IMR-90 (cell line): Measurements from ENCODE around the gene ASIC2. TPM values are rescaled to one million over a fixed set of nuclear protein-coding genes. Genes with fewer than 3 reads are reported as not detected.

Experiments used
- ATAC-seq: fragments of 200-7000 bp; cut with Tn5 transposase; 2 replicates; pipeline ENCODE4 v1.9.1; 2020; ENCODE audit warnings: low read depth, mild to moderate bottlenecking, moderate library complexity
- BruUV-seq: library from RNA; stranded (reverse); fragments of 400-500 nt; replicated peaks from 2 replicates; lab custom pipeline; 2021; lab: Mats Ljungman, UMichigan
- CTCF ChIA-PET: fragments of 300-600 bp; formaldehyde crosslinking; extraction: SDS; loops from one replicate; lab custom pipeline; 2021; ENCODE audit warnings: antibody characterized with exemption; lab: Yijun Ruan, JAX
- POLR2A ChIA-PET: fragments of 300-600 bp; sonication (Branson Sonifier 250); formaldehyde crosslinking; loops from one replicate; lab custom pipeline; 2022; ENCODE audit warnings: antibody characterized with exemption; ENCODE audit not compliant: unreplicated experiment; lab: Charles Lee
- DNase-seq: peaks from one replicate; pipeline ENCODE4 v3.0.0; 2013
- H2AFZ ChIP-seq: replicated peaks from 2 replicates; pipeline ENCODE3; 2013; ENCODE audit warnings: low read length, mild to moderate bottlenecking; ENCODE audit not compliant: poor library complexity
- H2AK5ac ChIP-seq: 2 replicates; pipeline ENCODE4 v1.6.1; 2013; ENCODE audit warnings: low read depth, low read length, inconsistent platforms
- H2AK9ac ChIP-seq: replicated peaks from 2 replicates; pipeline ENCODE3; 2013; ENCODE audit warnings: mild to moderate bottlenecking, low read depth, low read length, moderate library complexity; ENCODE audit not compliant: poor library complexity
- H2BK120ac ChIP-seq: 2 replicates; pipeline ENCODE4 v1.6.1; 2013; ENCODE audit warnings: low read depth, low read length, inconsistent platforms
- H2BK15ac ChIP-seq: 3 replicates; pipeline ENCODE4 v1.6.1; 2013; ENCODE audit warnings: low read depth, low read length, inconsistent platforms
- H2BK20ac ChIP-seq: 2 replicates; pipeline ENCODE4 v1.6.1; 2013; ENCODE audit warnings: low read depth, mild to moderate bottlenecking, inconsistent platforms, low read length, moderate library complexity
- H2BK5ac ChIP-seq: 2 replicates; pipeline ENCODE4 v1.6.1; 2013; ENCODE audit warnings: mild to moderate bottlenecking, low read depth, low read length, inconsistent platforms; ENCODE audit not compliant: poor library complexity, severe bottlenecking
- H3K14ac ChIP-seq: replicated peaks from 2 replicates; pipeline ENCODE4 v1.6.1; 2013; ENCODE audit warnings: low read depth, low read length, inconsistent platforms
- H3K18ac ChIP-seq: 2 replicates; pipeline ENCODE4 v1.6.1; 2013; ENCODE audit warnings: low read depth, low read length, control low read depth
- H3K23ac ChIP-seq: 2 replicates; pipeline ENCODE4 v1.6.1; 2013; ENCODE audit warnings: low read depth, low read length, inconsistent platforms
- H3K27ac ChIP-seq: 2 replicates; pipeline ENCODE4 v1.5.1; 2013; ENCODE audit warnings: mild to moderate bottlenecking, control low read depth, low read length; ENCODE audit not compliant: insufficient read depth
- H3K27me3 ChIP-seq: 2 replicates; pipeline ENCODE4 v1.6.1; 2013; ENCODE audit warnings: low read length; ENCODE audit not compliant: control insufficient read depth, insufficient read depth
- H3K36me3 ChIP-seq: 2 replicates; pipeline ENCODE4 v1.6.1; 2013; ENCODE audit warnings: low read length, mixed read lengths; ENCODE audit not compliant: control insufficient read depth, insufficient read depth
- H3K4ac ChIP-seq: 2 replicates; pipeline ENCODE4 v1.6.1; 2013; ENCODE audit warnings: low read depth, low read length, inconsistent platforms
- H3K4me1 ChIP-seq: 2 replicates; pipeline ENCODE4 v1.6.1; 2013; ENCODE audit warnings: low read length, mixed read lengths; ENCODE audit not compliant: control insufficient read depth, insufficient read depth
- H3K4me2 ChIP-seq: 2 replicates; pipeline ENCODE4 v1.6.1; 2013; ENCODE audit warnings: low read depth, mild to moderate bottlenecking, control low read depth, low read length, moderate library complexity
- H3K4me3 ChIP-seq: 2 replicates; pipeline ENCODE4 v1.5.1; 2013; ENCODE audit warnings: low read depth, mild to moderate bottlenecking, control low read depth, low read length, moderate library complexity; ENCODE audit not compliant: insufficient read depth
- H3K56ac ChIP-seq: 2 replicates; pipeline ENCODE4 v1.6.1; 2013; ENCODE audit warnings: low read length, inconsistent platforms; ENCODE audit not compliant: insufficient read depth; ENCODE audit errors: extremely low read depth
- H3K79me1 ChIP-seq, 2 experiments: 2 replicates each; pipeline ENCODE4 v1.6.1; 2013; ENCODE audit warnings: low read length in 2 of 2, inconsistent platforms in 1 of 2, low read depth in 1 of 2
- H3K9ac ChIP-seq: 2 replicates; pipeline ENCODE4 v1.6.1; 2013; ENCODE audit warnings: low read depth, low read length, control low read depth
- H3K9me1 ChIP-seq: 2 replicates; pipeline ENCODE4 v1.6.1; 2013; ENCODE audit warnings: low read length, inconsistent platforms; ENCODE audit not compliant: insufficient read depth
- H3K9me3 ChIP-seq: 2 replicates; pipeline ENCODE4 v1.6.1; 2013; ENCODE audit warnings: low read length; ENCODE audit not compliant: control insufficient read depth, insufficient read depth
- H4K20me1 ChIP-seq: 2 replicates; pipeline ENCODE4 v1.6.1; 2013; ENCODE audit warnings: low read length, inconsistent platforms; ENCODE audit not compliant: insufficient read depth
- H4K5ac ChIP-seq: 2 replicates; pipeline ENCODE4 v1.6.1; 2013; ENCODE audit warnings: mild to moderate bottlenecking, low read depth, low read length, control low read depth
- H4K8ac ChIP-seq, 2 experiments: 2 replicates each; pipeline ENCODE4 v1.6.1; 2013; ENCODE audit warnings: low read depth in 2 of 2, low read length in 2 of 2, control low read depth in 1 of 2, inconsistent platforms in 1 of 2
- H4K91ac ChIP-seq: 2 replicates; pipeline ENCODE4 v1.6.1; 2013; ENCODE audit warnings: low read depth, low read length, inconsistent platforms; ENCODE audit not compliant: insufficient read depth
- BHLHE40 ChIP-seq: fragments of 150-350 bp; IDR thresholded peaks from 2 replicates; pipeline ENCODE4 v1.6.1; 2016; ENCODE audit warnings: mild to moderate bottlenecking, low read depth, low read length
- CEBPB ChIP-seq: IDR thresholded peaks from 2 replicates; pipeline ENCODE4 v1.6.1; 2012; ENCODE audit warnings: low read depth, low read length, improper control_type of control experiment
- CHD1 ChIP-seq: IDR thresholded peaks from 2 replicates; pipeline ENCODE4 v1.6.1; 2012; ENCODE audit warnings: low read depth, low read length, improper control_type of control experiment
- FOS ChIP-seq: fragments of 150-350 bp; IDR thresholded peaks from 2 replicates; pipeline ENCODE4 v1.6.1; 2016; ENCODE audit warnings: low read depth, low read length
- MAFK ChIP-seq: IDR thresholded peaks from 2 replicates; pipeline ENCODE4 v1.6.1; 2012; ENCODE audit warnings: low read depth, low read length, improper control_type of control experiment
- MAZ ChIP-seq: IDR thresholded peaks from 2 replicates; pipeline ENCODE4 v1.6.1; 2012; ENCODE audit warnings: low read depth, mild to moderate bottlenecking, low read length, improper control_type of control experiment, moderate library complexity, borderline replicate concordance
- MXI1 ChIP-seq: IDR thresholded peaks from 2 replicates; pipeline ENCODE4 v1.6.1; 2012; ENCODE audit warnings: low read depth, mild to moderate bottlenecking, low read length, moderate library complexity, borderline replicate concordance
- NFE2L2 ChIP-seq: fragments of 150-350 bp; IDR thresholded peaks from 2 replicates; pipeline ENCODE4 v1.6.1; 2016; ENCODE audit warnings: low read depth, mild to moderate bottlenecking, low read length
- POLR2A ChIP-seq: IDR thresholded peaks from 2 replicates; pipeline ENCODE4 v1.6.1; 2012; ENCODE audit warnings: mild to moderate bottlenecking, low read depth, low read length
- RAD21 ChIP-seq: IDR thresholded peaks from 2 replicates; pipeline ENCODE4 v1.6.1; 2012; ENCODE audit warnings: low read length, improper control_type of control experiment
- RCOR1 ChIP-seq: IDR thresholded peaks from 2 replicates; pipeline ENCODE4 v1.6.1; 2012; ENCODE audit warnings: mild to moderate bottlenecking, low read length, improper control_type of control experiment; ENCODE audit not compliant: insufficient replicate concordance
- RFX5 ChIP-seq: IDR thresholded peaks from 2 replicates; pipeline ENCODE4 v1.8.0; 2012; ENCODE audit warnings: low read depth, mild to moderate bottlenecking, low read length, moderate library complexity
- SMC3 ChIP-seq: fragments of 150-350 bp; IDR thresholded peaks from 2 replicates; pipeline ENCODE4 v1.6.1; 2016; ENCODE audit warnings: low read depth, mild to moderate bottlenecking, antibody characterized with exemption, low read length, moderate library complexity
- WGBS, 2 experiments: methylation state at CpG; one replicate each; pipeline versions ENCODE4 v1.1.5 to v1.1.7; 2013; ENCODE audit warnings: missing lambda C conversion rate in 2 of 2; ENCODE audit not compliant: insufficient read length in 1 of 2; ENCODE audit errors: extremely low coverage in 2 of 2; 5-methylcytosine and 5-hydroxymethylcytosine counted together
- dilution Hi-C: fragments of 300-500 bp; cut with HindIII; formaldehyde crosslinking; loops from one replicate; pipeline ENCODE4 v1.14.3; 2018; ENCODE audit warnings: low sequenced_read_pairs; ENCODE audit not compliant: unreplicated experiment
- in situ Hi-C: fragments of 300-500 bp; cut with MboI; formaldehyde crosslinking; loops from 3 replicates; pipeline ENCODE4 v1.14.3; 2019; ENCODE audit warnings: low sequenced_read_pairs, inconsistent platforms, mixed read lengths
- intact Hi-C: fragments of 100-400 bp; cut with micrococcal nuclease; formaldehyde crosslinking; loops from 2 replicates; pipeline ENCODE4 v1.10.0; 2022
- polyA plus RNA-seq, 3 experiments: library from polyadenylated mRNA; depleted of rRNA; stranded (reverse); fragments of >200 nt; gene quantifications; 2 replicates each; pipeline ENCODE4 v1.2.3, GENCODE V29; 2012; ENCODE audit warnings: low replicate concordance in 1 of 3
- total RNA-seq: library from RNA; depleted of rRNA; stranded (reverse); fragments of >200 nt; gene quantifications from 2 replicates; pipeline ENCODE4 v1.2.3, GENCODE V29; 2012
- TF ChIP-seq, protein P1 (sequence below): fragments of 150-350 bp; IDR thresholded peaks from 2 replicates; pipeline ENCODE4 v1.6.1; 2017; ENCODE audit warnings: mild to moderate bottlenecking, antibody characterized with exemption, low read length, low read depth
- TF ChIP-seq, protein P2 (sequence below): conservative IDR thresholded peaks from 2 replicates; pipeline ENCODE4 v1.5.1; 2012; ENCODE audit warnings: mild to moderate bottlenecking, low read depth, low read length, improper control_type of control experiment
- TF ChIP-seq, protein P3 (sequence below): fragments of 150-350 bp; IDR thresholded peaks from 2 replicates; pipeline ENCODE4 v1.6.1; 2016; ENCODE audit warnings: low read depth, mild to moderate bottlenecking, low read length, moderate library complexity, borderline replicate concordance

The ASIC2 gene
- total and polyA plus RNA-seq, 2 of the 4 experiments (the other 2 are of a cell fraction): under 0.01 to 0.15 TPM

DNA sequence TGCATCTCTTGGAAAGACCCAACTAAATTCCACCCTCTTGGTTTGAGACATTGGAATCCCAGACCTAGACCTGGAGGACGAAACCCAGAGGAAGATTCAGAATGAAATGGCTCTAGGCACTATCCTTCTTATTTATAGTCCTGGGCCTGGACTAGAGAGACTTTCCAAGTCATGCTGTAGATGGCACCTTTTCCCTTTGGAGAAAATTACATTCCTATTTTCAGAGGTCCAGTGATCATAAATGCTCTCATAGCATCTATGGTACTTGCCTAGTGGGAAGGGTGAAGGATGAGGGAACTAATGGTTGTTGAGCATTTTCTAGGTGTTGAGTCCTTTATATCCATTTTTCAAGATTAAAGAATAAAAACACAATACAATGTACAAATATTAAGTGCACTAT lies 264.3 kb downstream of the ASIC2 start:
- in situ Hi-C loops (no loop called here), dilution Hi-C loops (no loop called here), intact Hi-C loops (no loop called here)
- Histone ChIP-seq H3K4ac (no peak overlapping the region), H3K23ac (no peak overlapping the region), H3K9me3 (no peaks in the 10 kb centered on the region), H3K9ac (no peak overlapping the region), H4K8ac (no peak overlapping the region), H4K20me1 (no peaks in the 10 kb centered on the region), H2AFZ (no peak overlapping the region), H2BK20ac (no peak overlapping the region), H3K18ac (no peak overlapping the region), H2BK120ac (no peak overlapping the region), H3K27me3 (peaks cover 8% of the 10 kb centered on the region; the same call in 1 of the 2 replicates), H3K14ac (no peak overlapping the region), H2AK5ac (no peak overlapping the region), H3K9me1 (no peaks in the 10 kb centered on the region), H3K27ac (no peak overlapping the region), H3K4me2 (no peak overlapping the region), H3K36me3 (no peaks in the 10 kb centered on the region), H3K56ac (no peak overlapping the region), H2AK9ac (no peak overlapping the region), H3K4me1 (no peaks in the 10 kb centered on the region), H3K79me1 (no peaks in the 10 kb centered on the region), H4K5ac (no peak overlapping the region), H2BK15ac (no peak overlapping the region), H2BK5ac (no peak overlapping the region), H3K4me3 (no peak overlapping the region), H4K91ac (no peak overlapping the region)
- ChIA-PET CTCF (no interaction called here), POLR2A (no interaction called here)
- no TSS peak for BruUV-seq
- no CpG with 5 or more reads among the region's 1 CpG for WGBS, 2 experiments
- no peak for ATAC-seq
- TF ChIP-seq, protein P1, sequence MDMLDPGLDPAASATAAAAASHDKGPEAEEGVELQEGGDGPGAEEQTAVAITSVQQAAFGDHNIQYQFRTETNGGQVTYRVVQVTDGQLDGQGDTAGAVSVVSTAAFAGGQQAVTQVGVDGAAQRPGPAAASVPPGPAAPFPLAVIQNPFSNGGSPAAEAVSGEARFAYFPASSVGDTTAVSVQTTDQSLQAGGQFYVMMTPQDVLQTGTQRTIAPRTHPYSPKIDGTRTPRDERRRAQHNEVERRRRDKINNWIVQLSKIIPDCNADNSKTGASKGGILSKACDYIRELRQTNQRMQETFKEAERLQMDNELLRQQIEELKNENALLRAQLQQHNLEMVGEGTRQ: no peak
- no peak for TF ChIP-seq POLR2A
- no peak for TF ChIP-seq MAZ
- TF ChIP-seq NFE2L2: no peak
- no peak for TF ChIP-seq SMC3
- no peak for TF ChIP-seq FOS
- TF ChIP-seq CHD1: no peak
- TF ChIP-seq, protein P2, sequence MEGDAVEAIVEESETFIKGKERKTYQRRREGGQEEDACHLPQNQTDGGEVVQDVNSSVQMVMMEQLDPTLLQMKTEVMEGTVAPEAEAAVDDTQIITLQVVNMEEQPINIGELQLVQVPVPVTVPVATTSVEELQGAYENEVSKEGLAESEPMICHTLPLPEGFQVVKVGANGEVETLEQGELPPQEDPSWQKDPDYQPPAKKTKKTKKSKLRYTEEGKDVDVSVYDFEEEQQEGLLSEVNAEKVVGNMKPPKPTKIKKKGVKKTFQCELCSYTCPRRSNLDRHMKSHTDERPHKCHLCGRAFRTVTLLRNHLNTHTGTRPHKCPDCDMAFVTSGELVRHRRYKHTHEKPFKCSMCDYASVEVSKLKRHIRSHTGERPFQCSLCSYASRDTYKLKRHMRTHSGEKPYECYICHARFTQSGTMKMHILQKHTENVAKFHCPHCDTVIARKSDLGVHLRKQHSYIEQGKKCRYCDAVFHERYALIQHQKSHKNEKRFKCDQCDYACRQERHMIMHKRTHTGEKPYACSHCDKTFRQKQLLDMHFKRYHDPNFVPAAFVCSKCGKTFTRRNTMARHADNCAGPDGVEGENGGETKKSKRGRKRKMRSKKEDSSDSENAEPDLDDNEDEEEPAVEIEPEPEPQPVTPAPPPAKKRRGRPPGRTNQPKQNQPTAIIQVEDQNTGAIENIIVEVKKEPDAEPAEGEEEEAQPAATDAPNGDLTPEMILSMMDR: no peak
- TF ChIP-seq, protein P3, sequence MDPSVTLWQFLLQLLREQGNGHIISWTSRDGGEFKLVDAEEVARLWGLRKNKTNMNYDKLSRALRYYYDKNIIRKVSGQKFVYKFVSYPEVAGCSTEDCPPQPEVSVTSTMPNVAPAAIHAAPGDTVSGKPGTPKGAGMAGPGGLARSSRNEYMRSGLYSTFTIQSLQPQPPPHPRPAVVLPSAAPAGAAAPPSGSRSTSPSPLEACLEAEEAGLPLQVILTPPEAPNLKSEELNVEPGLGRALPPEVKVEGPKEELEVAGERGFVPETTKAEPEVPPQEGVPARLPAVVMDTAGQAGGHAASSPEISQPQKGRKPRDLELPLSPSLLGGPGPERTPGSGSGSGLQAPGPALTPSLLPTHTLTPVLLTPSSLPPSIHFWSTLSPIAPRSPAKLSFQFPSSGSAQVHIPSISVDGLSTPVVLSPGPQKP: no peak
- TF ChIP-seq RFX5: no peak
- TF ChIP-seq BHLHE40: no peak
- no peak for TF ChIP-seq RCOR1
- no peak for TF ChIP-seq CEBPB
- no peak for TF ChIP-seq RAD21
- TF ChIP-seq MXI1: no peak
- TF ChIP-seq MAFK: no peak
- DNase-seq: no peak
